PC-3 (cell line): Measurements from ENCODE around the gene GPS1. TPM values are rescaled to one million over a fixed set of nuclear protein-coding genes. Genes with fewer than 3 reads are reported as not detected.

Source experiments
- ATAC-seq: fragments of 200-7000 bp; cut with Tn5 transposase; 2 replicates; pipeline ENCODE4 v1.9.1; 2020; ENCODE audit warnings: mild to moderate bottlenecking, moderate library complexity
- BruUV-seq: library from RNA; stranded (reverse); fragments of 400-500 nt; replicated peaks from 2 replicates; lab custom pipeline; 2021; lab: Mats Ljungman, UMichigan
- CTCF ChIA-PET: fragments of 300-600 bp; sonication (Branson Sonifier 250); formaldehyde crosslinking; loops from one replicate; lab custom pipeline; 2022; ENCODE audit warnings: antibody characterized with exemption; lab: Charles Lee
- POLR2A ChIA-PET: fragments of 300-600 bp; sonication (Branson Sonifier 250); formaldehyde crosslinking; loops from one replicate; lab custom pipeline; 2022; ENCODE audit warnings: antibody characterized with exemption; ENCODE audit not compliant: unreplicated experiment; lab: Charles Lee
- DNase-seq: peaks from one replicate; pipeline ENCODE4 v3.0.0-alpha.2; 2015
- H2AFZ ChIP-seq: fragments of 300-600 bp; sonication (generic); 2 replicates; pipeline ENCODE4 v1.6.0; 2016; ENCODE audit warnings: antibody characterized with exemption, low read length
- H3F3A ChIP-seq: fragments of 300-600 bp; sonication (generic); one replicate; pipeline ENCODE4 v1.6.0; 2017; ENCODE audit warnings: antibody characterized with exemption, low read length, control low read depth, mild to moderate bottlenecking; ENCODE audit not compliant: unreplicated experiment
- H3K27ac ChIP-seq: fragments of 300-600 bp; sonication (generic); 2 replicates; pipeline ENCODE4 v1.5.1; 2016; ENCODE audit warnings: mild to moderate bottlenecking, low read length
- H3K27me3 ChIP-seq: fragments of 300-600 bp; sonication (generic); 2 replicates; pipeline ENCODE4 v1.6.1; 2016; ENCODE audit warnings: low read length, mixed read lengths
- H3K36me3 ChIP-seq: fragments of 300-600 bp; sonication (generic); 2 replicates; pipeline ENCODE4 v1.6.1; 2016; ENCODE audit warnings: low read depth, mixed run types, low read length, mixed read lengths
- H3K4me1 ChIP-seq: fragments of 300-600 bp; sonication (generic); 2 replicates; pipeline ENCODE4 v1.5.1; 2016; ENCODE audit warnings: low read length; ENCODE audit not compliant: insufficient read depth
- H3K4me2 ChIP-seq: fragments of 300-600 bp; sonication (generic); 2 replicates; pipeline ENCODE4 v1.6.0; 2016; ENCODE audit warnings: low read length
- H3K4me3 ChIP-seq: fragments of 300-600 bp; sonication (generic); 2 replicates; pipeline ENCODE4 v1.5.1; 2016; ENCODE audit warnings: mild to moderate bottlenecking, low read length, mixed read lengths
- H3K79me2 ChIP-seq: fragments of 300-600 bp; sonication (generic); 2 replicates; pipeline ENCODE4 v1.6.1; 2017; ENCODE audit warnings: low read length, mixed read lengths
- H3K9ac ChIP-seq: fragments of 300-600 bp; sonication (generic); 2 replicates; pipeline ENCODE4 v1.6.0; 2016; ENCODE audit warnings: mild to moderate bottlenecking, low read length
- H3K9me2 ChIP-seq: fragments of 300-600 bp; sonication (generic); replicated peaks from 2 replicates; pipeline ENCODE4 v1.6.1; 2016; ENCODE audit warnings: mixed run types, low read length, mixed read lengths
- H3K9me3 ChIP-seq: fragments of 300-600 bp; sonication (generic); 2 replicates; pipeline ENCODE4 v1.6.1; 2016; ENCODE audit warnings: low read length, mixed read lengths
- H4K20me1 ChIP-seq: fragments of 300-600 bp; sonication (generic); 2 replicates; pipeline ENCODE4 v1.6.1; 2016; ENCODE audit warnings: low read length, mixed read lengths
- EZH2 ChIP-seq: fragments of 300-600 bp; sonication (generic); IDR thresholded peaks from one replicate; pipeline ENCODE4 v1.6.1; 2017; ENCODE audit warnings: antibody characterized with exemption, mild to moderate bottlenecking, low read length; ENCODE audit not compliant: unreplicated experiment
- EZH2phosphoT487 ChIP-seq: fragments of 300-600 bp; sonication (generic); IDR thresholded peaks from 2 replicates; pipeline ENCODE4 v1.6.1; 2018; ENCODE audit warnings: mild to moderate bottlenecking, antibody characterized with exemption, low read length, borderline replicate concordance
- intact Hi-C: fragments of 100-400 bp; cut with micrococcal nuclease; formaldehyde crosslinking; loops from 2 replicates; pipeline ENCODE4 v1.9.0; 2023
- total RNA-seq: library from RNA; depleted of rRNA; stranded (reverse); fragments of >200 nt; gene quantifications from 2 replicates; pipeline ENCODE4 v1.2.3, GENCODE V29; 2014
- TF ChIP-seq, protein P1 (sequence below): fragments of 300-600 bp; sonication (generic); conservative IDR thresholded peaks from 2 replicates; pipeline ENCODE4 v1.5.1; 2017; ENCODE audit warnings: antibody characterized with exemption, low read depth, mild to moderate bottlenecking, low read length

Gene GPS1
- total RNA-seq, 1 experiment from 2014 or later = 240 TPM

DNA sequence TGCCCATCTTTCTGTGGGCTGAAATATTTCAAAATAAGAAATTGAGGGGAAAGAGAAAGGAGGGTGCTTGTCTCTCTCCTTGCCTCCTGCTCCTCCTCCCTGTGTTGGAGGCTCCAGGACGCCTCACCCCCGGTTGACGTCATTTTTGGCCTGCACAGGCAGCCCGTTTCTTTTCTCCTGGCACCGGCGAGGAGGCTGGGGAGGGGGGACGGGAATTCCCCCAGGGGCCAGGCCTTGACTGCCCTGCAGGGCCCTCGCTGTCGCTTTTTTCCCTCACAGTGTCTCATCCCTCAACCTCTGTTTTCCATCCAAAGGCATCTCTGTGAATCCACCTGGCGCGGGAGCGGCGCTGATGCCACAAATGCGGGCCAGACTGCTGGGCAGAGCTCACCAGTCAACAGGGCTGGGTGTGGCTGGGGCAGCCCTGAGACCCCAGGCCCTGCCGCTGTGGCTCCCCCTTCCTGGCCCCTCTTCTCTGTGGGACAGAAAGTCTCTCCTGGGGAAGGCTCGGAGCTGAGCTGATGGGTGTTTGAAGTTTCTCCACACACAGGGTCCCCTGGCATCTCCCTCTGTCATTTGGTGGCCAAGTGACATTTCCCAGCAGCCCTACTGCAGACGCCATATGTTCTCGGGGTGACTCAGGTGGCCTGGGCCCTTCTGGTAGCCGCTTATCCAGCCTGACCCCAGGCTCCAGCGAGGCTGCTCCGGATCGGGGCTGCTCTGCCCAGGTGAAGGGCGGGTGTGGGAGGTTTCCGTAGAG lies 45.0 kb upstream of the GPS1 start:
- Histone ChIP-seq H3K36me3 (no peaks in the 10 kb centered on the region), H3F3A (no peaks in the 10 kb centered on the region), H3K79me2 (no peaks in the 10 kb centered on the region), H3K9ac (no peak overlapping the region), H3K27me3 (no peaks in the 10 kb centered on the region), H3K4me1 (peaks cover 21% of the 10 kb centered on the region), H3K9me2 (no peaks in the 10 kb centered on the region), H3K4me2 (no peak overlapping the region), H4K20me1 (no peaks in the 10 kb centered on the region), H3K27ac (no peak overlapping the region), H3K9me3 (no peaks in the 10 kb centered on the region), H2AFZ (no peak overlapping the region), H3K4me3 (no peak overlapping the region)
- no peak for ATAC-seq
- DNase-seq = no peak
- CTCF ChIA-PET = no interaction called here
- POLR2A ChIA-PET = no interaction called here
- intact Hi-C loops = no loop called here
- TF ChIP-seq EZH2phosphoT487 (no peak), EZH2 (no peak)
- TF ChIP-seq, protein P1, sequence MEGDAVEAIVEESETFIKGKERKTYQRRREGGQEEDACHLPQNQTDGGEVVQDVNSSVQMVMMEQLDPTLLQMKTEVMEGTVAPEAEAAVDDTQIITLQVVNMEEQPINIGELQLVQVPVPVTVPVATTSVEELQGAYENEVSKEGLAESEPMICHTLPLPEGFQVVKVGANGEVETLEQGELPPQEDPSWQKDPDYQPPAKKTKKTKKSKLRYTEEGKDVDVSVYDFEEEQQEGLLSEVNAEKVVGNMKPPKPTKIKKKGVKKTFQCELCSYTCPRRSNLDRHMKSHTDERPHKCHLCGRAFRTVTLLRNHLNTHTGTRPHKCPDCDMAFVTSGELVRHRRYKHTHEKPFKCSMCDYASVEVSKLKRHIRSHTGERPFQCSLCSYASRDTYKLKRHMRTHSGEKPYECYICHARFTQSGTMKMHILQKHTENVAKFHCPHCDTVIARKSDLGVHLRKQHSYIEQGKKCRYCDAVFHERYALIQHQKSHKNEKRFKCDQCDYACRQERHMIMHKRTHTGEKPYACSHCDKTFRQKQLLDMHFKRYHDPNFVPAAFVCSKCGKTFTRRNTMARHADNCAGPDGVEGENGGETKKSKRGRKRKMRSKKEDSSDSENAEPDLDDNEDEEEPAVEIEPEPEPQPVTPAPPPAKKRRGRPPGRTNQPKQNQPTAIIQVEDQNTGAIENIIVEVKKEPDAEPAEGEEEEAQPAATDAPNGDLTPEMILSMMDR = no peak
- BruUV-seq = no TSS peak

GRCh38 chr17:82007228-82007494 lies 44.5 kb upstream of the GPS1 start:
- Histone ChIP-seq H3F3A (no peaks in the 10 kb centered on the region), H3K4me3 (no peak overlapping the region), H4K20me1 (no peaks in the 10 kb centered on the region), H3K79me2 (no peaks in the 10 kb centered on the region), H3K36me3 (no peaks in the 10 kb centered on the region), H3K4me2 (no peak overlapping the region), H3K27me3 (no peaks in the 10 kb centered on the region), H3K9ac (no peak overlapping the region), H3K9me3 (no peaks in the 10 kb centered on the region), H3K9me2 (no peaks in the 10 kb centered on the region), H3K4me1 (peaks cover 21% of the 10 kb centered on the region), H2AFZ (no peak overlapping the region), H3K27ac (no peak overlapping the region)
- ChIA-PET POLR2A (no interaction called here), CTCF (no interaction called here)
- intact Hi-C loops = no loop called here
- no TSS peak for BruUV-seq
- ATAC-seq (no peak), DNase-seq (no peak)
- TF ChIP-seq, protein P1 = no peak
- no peak for TF ChIP-seq EZH2
- no peak for TF ChIP-seq EZH2phosphoT487

DNA sequence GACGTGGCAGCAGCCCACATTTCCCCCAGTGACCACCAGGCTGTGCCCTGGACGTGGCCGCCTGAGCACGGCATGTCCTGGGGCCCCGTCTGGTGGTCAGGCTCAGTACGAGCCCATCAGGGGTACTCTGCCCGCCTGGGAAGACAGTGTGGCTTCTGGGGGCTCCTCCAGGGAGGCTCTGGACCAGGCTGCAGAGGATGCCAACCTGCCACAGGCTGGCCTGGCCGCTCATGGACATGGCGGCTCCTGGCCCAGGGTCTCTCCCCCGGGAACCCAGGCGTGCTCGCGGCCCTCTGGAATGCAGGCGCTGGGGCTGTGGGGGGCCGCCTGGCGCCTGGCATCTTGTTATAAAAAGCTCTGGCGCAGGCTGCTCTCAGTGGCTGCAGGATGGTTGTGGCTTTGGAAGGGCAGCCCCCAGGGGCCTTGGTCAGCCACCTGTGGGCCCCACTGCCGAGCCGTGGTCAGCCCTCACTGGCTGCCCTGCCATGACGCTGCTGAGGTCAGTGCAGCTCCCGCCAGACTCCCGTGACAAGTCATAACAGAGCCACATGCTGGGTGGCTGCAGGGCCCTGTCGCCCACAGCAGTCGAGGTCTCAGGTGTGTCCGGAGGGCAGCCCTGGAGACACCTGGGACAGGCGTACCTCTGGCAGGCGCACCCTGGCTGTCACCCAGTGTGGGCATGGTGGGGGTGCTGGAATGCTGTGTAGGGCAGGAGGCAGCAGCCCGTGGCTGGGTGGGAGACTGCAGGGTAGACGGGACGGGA lies 44.0 kb upstream of the GPS1 start:
- Histone ChIP-seq H2AFZ (no peak overlapping the region), H4K20me1 (no peaks in the 10 kb centered on the region), H3K36me3 (no peaks in the 10 kb centered on the region), H3K9me2 (no peaks in the 10 kb centered on the region), H3K9ac (no peak overlapping the region), H3K27ac (no peak overlapping the region), H3K27me3 (no peaks in the 10 kb centered on the region), H3K9me3 (no peaks in the 10 kb centered on the region), H3K4me3 (no peak overlapping the region), H3F3A (no peaks in the 10 kb centered on the region), H3K4me1 (peaks cover 20% of the 10 kb centered on the region), H3K4me2 (no peak overlapping the region), H3K79me2 (no peaks in the 10 kb centered on the region)
- TF ChIP-seq, protein P1 = no peak
- TF ChIP-seq EZH2 (no peak), EZH2phosphoT487 (no peak)
- intact Hi-C loops = no loop called here
- POLR2A ChIA-PET = no interaction called here
- ATAC-seq = no peak
- BruUV-seq = no TSS peak
- no peak for DNase-seq
- CTCF ChIA-PET = no interaction called here
